Stimulated activated CD8-positive, alpha-beta memory T cell treated with anti-CD3 and anti-CD28 coated beads, Interleukin-12 subunit alpha, Interleukin-12 subunit beta, amount 100 ng/mL, for 24 hours (primary cell): ENCODE measurements around the gene TAF4.

Experiments used
- DNase-seq: peaks from one replicate; pipeline ENCODE4 v3.0.0-alpha.2; 2020; ENCODE audit errors: extremely low read depth

The TAF4 gene

DNA sequence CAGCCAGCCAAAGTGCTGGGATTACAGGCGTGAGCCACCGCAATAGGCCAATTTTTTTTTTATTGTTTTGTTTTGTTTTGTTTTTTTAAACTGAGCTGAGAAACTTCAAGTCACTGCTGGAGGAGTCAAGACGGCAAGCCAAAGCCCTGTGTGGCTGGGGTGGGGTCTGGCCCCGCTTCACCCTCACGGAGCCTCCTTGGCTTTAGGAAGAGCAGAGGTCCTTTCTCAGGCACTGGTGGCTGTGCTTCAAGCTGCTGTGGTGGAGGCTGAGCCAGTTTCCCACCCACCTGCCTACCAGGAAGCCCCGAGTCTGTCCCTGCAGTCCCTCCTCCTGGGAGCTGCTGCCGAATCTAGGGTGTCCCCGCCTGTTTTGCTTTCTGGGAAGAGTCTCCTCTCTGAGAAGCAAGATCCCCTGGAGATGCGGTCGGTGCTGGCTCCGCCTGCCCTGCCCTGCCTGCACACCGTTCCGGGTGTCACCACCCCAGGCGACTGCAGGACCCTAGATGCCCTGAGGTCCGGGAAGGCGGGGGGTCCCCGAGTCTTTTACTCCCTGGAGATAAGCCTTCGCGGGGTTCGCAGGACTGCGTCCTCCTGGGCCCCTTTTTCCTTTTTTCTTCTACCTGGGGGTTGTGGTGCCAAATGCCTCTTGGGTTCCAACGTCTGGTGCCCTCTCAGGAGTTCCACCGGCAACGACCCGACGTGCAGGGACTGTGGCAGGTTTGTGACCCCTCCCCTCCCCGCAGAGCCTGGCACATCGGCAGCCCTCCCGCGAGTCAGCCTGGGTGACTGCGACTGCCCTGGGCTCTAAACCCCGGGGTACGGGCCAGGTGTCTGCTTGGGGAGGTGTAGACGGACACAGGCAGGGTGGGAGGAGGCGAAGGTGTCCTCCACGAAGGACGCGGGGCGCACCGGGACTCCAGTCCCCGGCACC lies 100.7 kb downstream of the TAF4 start:
- no peak for DNase-seq

DNA sequence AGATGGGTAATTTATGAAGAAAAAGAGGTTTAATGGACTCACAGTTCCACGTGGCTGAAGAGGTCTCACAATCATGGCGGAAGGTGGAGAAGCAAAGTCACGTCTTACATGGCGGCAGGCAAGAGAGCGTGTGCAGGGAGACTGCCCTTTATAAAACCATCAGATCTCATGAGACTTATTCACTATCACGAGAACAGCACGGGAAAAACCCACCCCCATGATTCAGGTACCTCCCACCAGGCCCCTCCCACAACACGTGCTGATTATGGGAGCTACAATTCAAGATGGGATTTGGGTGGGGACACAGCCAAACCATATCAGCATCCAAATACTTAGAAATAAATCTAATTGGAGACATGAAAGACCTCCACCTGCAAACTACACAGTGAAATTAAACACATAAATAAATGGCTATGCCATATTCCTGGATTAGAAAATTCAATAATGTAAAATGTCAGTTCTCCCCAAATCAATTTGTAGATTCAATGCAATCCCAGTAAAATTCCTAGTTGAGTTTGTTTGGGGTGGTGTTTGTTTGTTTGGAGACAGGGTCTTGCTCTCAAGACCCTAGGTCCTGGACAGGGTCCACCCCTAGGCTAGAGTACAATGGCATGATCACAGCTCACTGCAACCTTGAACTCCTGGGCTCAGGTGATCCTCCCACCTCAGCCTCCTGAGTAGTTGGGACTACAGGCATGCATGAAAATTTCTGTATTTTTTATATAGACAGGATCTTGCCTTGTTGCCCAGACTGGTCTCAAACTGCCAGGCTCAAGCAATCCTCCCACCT lies 101.6 kb downstream of the TAF4 start:
- DNase-seq = no peak

DNA sequence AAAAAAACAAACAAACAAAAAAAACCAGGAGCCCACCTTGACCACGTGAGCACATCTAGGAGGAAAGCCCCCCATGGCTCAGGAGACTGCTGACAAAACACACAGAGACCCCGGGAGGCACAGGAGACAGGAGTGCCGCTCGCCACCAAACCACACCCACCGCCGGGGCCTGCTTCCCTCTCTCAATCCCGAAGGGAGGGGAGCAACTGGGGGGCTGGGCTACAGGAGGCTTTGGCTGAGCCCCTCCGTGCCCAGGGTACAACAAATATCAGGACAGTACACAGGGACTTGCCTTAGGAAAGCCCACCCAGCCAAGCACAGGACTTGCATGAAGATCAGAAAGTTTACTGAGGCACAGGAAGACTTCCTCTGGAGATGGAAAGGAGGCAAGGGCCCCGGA lies 102.5 kb downstream of the TAF4 start:
- no peak for DNase-seq

- DNase-seq = no peak
Measured at GRCh38 chr20:61960836-61961235, 104.8 kb downstream of the TAF4 start.

DNA sequence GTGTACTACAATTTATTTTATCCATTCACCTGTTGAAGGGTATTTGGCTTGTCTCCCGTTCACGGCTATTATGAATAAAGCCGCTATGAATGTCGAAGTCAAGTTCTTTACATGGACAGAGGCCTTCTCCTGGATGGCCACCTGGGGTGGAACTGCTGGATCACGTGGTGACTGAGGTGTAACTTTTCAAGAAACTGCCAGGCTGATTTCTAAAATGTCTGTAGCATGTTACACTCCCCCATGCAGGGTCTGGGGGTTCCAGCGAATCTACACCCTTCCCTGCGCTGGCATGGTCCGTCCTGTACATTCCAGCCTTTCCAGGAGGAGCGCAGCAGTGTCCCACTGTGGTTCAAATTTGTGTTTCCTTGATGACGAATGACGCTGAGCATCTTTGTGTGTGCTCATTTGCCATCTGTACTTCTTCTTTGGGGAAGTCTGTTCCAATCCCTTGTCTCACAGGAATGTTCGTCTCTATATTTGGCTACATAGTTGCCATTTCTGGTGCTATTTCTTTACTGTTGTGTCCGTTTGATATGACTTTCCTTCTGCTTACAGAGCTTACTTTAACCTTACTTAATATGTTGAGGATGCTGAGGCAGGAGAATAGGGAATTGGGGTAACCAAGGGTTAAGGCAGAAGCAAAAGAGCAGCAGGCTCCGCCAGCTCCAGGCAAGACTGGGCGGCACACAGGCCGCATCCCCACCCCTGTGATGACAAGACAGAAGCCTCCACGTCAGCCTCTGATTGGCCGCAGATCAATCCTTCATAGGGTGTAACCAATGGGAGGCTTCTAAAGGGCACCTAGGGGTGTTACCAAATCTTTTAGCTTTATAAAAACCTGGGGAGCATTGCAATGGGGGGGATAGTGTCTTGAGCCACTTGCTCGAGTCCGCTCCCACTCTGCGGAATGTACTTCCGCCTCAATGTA lies 106.6 kb downstream of the TAF4 start:
- DNase-seq = no peak

- no peak for DNase-seq
Measured at GRCh38 chr20:61957961-61958715, 107.5 kb downstream of the TAF4 start.

DNA sequence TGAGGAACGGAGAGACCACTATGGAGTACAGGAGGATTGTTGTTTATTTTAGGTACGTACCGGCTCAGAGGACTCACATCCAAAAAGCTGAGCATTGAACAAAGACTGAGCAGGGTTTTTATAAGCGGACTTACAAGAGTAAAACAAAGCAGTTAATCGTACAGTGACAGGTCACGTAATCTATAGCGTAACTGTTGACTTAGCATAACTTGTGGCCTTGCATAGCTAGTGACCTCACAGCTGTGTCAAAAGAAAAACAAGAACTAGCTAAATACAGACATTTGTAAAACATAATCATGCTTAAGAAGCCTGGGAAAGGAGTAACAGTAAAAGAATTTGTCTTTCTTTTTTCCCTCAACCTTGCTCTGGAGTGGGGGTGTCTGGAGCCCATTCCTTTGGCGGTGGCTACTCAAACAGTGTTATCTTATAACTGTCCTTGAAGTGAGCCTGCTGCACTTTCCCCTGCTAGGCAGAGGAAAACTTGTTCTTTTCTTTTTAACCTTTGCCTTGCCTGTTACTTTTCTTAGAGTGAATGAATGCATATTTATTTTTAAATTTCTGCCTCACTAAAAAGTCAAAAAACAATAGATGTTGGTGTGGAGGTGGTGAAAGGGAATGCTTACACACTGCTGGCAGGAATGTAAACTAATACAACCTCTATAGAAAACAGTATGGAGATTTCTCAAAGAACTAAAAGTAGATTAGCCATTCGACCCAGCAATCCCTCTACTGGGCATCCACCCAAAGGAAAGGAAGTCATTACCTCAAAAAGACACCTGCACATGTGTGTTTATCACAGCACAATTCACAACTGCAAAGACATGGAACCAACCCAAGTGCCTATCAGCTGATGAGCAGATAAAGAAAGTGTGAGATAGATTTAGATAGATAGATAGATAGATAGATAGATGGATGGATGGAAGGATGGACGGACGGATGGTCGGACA lies 109.0 kb downstream of the TAF4 start:
- DNase-seq = no peak

- no peak for DNase-seq
Measured at GRCh38 chr20:61955668-61956395, 109.8 kb downstream of the TAF4 start.

- DNase-seq = no peak
Measured at GRCh38 chr20:61954276-61955021, 111.2 kb downstream of the TAF4 start.

DNA sequence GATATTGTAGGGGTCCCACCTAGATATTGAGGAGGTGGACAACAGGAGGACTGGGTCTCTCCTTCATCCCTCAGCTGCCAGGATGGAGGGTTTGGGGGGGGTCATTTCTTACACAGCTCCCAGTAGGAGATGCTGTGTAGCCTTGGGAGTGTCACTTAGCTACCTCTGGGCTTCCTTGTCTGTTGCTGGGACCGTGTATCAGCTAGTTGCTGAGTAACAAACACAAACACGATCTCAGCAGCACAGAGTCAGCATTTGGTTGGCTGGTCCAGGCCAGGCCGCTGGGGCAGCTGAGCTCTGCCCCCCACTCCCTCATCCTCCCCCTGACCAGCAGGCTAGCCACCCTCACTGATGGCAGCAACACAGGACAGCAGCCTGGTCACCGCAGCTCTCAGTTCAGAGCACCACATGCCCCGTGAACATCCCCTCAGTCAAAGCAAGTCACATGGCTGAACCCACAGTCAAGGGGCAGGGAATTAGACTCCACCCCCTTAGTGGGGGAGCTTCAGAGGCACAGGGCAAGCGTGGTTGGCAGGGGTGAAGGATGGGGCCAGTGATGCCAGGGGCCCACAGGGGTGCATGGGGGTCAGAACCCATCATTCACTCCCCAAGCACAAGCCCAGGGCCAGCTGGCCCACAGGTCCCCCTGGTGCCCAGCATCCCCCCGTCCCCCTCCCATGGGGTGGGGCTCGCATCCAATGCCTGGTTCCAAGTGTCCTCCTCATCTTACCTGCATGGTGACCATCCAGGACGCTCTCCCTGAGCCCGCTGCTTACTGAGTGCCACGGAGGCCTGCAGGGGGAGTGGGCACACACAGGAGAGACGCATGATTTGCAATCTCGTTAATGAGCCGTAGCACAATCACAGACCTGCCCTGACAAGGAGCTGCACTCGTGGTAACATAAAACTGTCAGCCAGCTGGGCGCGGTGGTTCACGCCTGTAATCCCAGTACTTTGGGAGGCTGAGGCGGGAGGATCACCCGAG lies 112.4 kb downstream of the TAF4 start:
- DNase-seq = no peak

DNA sequence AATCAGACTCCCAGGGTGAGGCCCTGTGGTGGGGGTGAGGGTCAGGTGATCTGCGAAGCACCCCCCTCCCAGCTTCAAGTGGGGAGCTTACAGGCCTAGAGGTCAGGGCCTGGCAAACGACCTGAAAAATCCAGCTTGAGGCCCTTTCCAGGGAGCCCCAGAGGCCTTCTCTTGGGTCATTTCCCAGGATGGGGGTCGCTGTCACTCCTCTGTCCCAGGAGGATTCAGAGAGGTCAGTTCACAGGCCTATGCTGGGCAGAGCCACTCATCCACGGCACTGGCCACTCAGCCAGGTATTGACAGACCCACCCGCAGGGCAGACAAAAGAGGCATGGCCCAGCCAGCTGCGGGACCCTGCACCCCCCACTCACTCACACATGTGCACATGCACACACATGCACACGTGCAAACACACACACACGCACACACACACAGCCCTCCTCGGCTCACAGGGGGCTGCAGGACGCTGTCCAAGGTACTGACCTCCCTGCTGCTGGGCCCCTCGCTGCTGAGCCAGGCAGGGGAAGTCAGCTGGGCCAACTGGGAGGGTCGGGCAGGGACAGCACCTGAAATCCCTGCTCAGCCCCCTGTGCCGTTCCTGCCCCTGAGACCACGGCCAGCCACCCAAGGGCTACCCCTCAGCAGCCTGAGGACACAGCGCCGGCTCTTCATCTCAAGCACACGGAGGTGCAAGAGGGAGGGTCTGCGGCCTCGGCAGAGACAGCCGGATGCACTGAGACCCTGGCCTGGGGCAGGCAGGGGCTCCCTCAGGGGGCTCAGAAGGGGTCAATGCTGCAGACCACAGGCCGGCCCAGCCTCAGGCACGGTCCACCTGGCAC lies 113.8 kb downstream of the TAF4 start:
- DNase-seq = no peak

DNA sequence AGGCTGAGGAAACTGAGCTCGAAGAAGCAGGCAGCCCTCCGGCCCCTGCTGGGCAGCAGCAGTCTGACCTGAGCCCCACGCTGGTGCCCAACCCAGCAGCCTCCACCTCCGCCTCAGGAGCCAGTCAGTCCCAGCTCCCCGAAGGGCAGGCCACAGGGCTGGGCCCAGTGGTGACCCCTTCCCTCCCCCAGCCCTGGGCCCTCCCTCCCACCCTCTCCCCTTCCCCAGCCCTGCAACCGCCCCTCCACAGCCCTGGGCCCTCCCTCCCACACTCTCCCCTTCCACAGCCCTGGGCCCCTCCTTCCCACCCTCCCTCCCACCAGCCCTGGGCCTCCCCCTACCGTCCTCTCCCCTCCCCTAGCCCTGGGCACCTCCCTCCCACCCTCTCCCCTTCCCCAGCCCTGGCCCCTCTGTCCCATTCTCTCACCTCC lies 115.0 kb downstream of the TAF4 start:
- no peak for DNase-seq

DNA sequence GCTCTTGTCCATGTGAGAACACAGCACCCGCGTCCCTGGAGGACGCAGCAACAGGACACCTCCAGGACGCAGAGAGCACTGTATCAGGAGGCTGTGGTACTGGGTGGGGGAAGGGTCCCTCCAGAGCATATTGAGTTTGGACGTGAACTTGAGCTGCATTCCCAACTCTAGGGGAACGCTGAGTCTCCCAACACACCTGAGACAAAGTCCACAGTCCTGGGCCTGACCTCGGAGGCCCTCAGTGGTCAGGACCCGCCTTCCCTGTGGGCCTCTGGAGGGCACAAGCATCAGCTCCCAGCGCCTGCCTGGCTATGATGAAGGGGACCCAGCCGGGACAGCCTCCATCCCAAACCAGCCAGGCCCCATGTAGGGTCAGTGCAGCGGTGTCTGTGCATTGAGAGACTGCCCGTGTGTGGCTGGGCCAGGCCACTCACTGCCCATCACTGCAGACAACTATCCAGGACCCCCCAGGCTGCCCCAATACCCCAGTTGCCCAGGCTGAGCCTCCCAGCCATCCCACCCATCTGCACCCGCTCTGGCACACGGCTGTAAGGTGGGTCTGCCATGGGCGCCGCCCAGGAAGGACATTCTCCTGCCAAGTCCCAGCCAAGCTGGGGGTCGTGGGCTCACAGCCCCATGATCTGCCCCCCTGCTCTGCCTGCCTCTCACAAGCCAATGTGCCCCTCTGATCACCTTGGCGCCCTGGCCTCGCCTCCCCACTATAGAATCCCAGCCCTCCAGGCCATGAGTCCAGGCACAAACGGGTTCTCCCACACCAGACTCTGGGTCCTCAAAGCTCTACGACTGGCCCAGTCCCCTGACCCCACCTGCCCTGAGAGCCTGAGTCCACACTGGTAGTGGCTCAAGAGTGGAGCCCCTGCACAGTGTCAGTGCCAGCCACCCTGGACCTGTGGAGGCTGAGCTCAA lies 115.7 kb downstream of the TAF4 start:
- no peak for DNase-seq

DNA sequence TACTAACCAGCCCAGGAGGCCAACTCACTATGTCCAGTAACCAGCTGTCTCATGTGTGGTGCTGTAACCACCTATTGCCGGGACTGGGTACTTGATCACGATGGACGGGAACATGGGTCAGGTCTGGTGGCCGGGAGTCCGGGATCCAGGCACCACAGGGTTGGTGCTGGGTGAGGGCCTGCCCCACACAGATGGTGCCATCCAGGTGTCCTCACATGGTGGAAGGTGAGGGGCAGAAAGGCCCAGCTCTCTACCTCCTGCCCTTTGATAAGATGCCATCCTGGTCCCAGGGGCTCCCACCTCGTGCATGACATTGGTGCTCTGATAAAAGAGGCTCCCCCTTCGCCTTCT lies 116.3 kb downstream of the TAF4 start:
- DNase-seq = no peak
